Stimulated activated CD8-positive, alpha-beta memory T cell treated with anti-CD3 and anti-CD28 coated beads, Interleukin-7, amount 100 ng/mL, for 4 hours (primary cell): Measurements from ENCODE around the gene DEAF1.

Source experiments
- DNase-seq, 2 donors: peaks; one replicate each; pipeline ENCODE4 v3.0.0-alpha.2; 2020; ENCODE audit warnings: low read depth in 2 of 2

The DEAF1 gene

GRCh38 chr11:612201-612960, 82.6 kb downstream of the DEAF1 start:
- no peak for DNase-seq

GRCh38 chr11:611001-611996, 83.7 kb downstream of the DEAF1 start:
- no peak for DNase-seq

GRCh38 chr11:610146-610801, 84.7 kb downstream of the DEAF1 start:
- DNase-seq, result no peak

- DNase-seq, result no peak
Measured at GRCh38 chr11:609341-609811, 85.6 kb downstream of the DEAF1 start.

GRCh38 chr11:608791-609251, 86.2 kb downstream of the DEAF1 start:
- no peak for DNase-seq

- DNase-seq, result no peak
Measured at GRCh38 chr11:607971-608659, 86.9 kb downstream of the DEAF1 start.

GRCh38 chr11:607020-607780, 87.8 kb downstream of the DEAF1 start:
- no peak for DNase-seq

- no peak for DNase-seq
Measured at GRCh38 chr11:606245-606644, 88.8 kb downstream of the DEAF1 start.

- DNase-seq, result no peak
Measured at GRCh38 chr11:605286-606129, 89.5 kb downstream of the DEAF1 start.

GRCh38 chr11:603154-603553, 91.9 kb downstream of the DEAF1 start:
- no peak for DNase-seq

GRCh38 chr11:601573-602245, 93.3 kb downstream of the DEAF1 start:
- DNase-seq, result no peak

GRCh38 chr11:598005-598680, 96.9 kb downstream of the DEAF1 start:
- DNase-seq, result no peak

GRCh38 chr11:597166-597725, 97.8 kb downstream of the DEAF1 start:
- DNase-seq, result no peak

GRCh38 chr11:596374-596773, 98.6 kb downstream of the DEAF1 start:
- no peak for DNase-seq

- DNase-seq, result no peak
Measured at GRCh38 chr11:595400-595799, 99.6 kb downstream of the DEAF1 start.
